A673 (cell line): ENCODE data around the gene ADGRL3.

ENCODE experiments used
- EZH2 ChIP-seq: fragments of 200-600 bp; sonication (generic); IDR thresholded peaks from 2 replicates; pipeline ENCODE4 v1.6.1; 2017; ENCODE audit warnings: borderline replicate concordance, low read depth, mild to moderate bottlenecking, mixed read lengths, antibody characterized with exemption, low read length; ENCODE audit not compliant: poor library complexity, severe bottlenecking
- TF ChIP-seq, protein P1 (sequence below): fragments of 300-800, 200-600 bp; sonication (generic); conservative IDR thresholded peaks from 2 replicates; pipeline ENCODE4 v1.5.1; 2017; ENCODE audit warnings: low read depth, mild to moderate bottlenecking, antibody characterized with exemption, low read length, moderate library complexity, mixed read lengths

DNA sequence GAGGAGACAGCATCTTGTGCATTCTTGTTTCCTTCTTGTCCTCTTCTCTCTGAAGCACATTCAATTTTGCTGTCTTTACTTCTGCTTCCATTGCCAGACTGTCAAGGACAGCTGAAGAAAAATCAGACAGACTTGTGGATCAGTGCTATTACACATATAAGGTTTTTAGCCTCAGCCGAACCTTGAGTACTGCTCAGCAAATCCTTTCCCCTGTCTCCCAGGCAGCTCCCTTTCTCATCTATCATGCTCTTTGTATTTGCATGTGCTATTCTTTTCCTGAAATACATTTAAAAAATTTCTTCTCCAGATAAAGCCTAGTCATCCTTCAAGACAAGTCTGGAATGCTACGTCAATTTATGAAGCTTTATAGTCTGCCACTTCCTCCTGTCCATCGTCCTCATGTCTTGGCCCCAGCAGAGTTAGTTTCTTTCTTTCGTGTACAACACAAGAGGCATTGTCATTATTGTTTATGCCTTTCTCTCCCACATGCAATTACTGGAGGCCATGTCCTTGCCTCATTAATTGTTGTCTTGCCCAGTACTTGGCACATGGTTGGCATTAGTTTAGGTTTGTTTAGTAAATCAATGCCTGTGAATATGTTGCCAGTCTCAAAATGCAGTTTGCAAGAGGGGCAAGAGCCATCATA lies 45.1 kb downstream of the ADGRL3 start:
- TF ChIP-seq, protein P1, sequence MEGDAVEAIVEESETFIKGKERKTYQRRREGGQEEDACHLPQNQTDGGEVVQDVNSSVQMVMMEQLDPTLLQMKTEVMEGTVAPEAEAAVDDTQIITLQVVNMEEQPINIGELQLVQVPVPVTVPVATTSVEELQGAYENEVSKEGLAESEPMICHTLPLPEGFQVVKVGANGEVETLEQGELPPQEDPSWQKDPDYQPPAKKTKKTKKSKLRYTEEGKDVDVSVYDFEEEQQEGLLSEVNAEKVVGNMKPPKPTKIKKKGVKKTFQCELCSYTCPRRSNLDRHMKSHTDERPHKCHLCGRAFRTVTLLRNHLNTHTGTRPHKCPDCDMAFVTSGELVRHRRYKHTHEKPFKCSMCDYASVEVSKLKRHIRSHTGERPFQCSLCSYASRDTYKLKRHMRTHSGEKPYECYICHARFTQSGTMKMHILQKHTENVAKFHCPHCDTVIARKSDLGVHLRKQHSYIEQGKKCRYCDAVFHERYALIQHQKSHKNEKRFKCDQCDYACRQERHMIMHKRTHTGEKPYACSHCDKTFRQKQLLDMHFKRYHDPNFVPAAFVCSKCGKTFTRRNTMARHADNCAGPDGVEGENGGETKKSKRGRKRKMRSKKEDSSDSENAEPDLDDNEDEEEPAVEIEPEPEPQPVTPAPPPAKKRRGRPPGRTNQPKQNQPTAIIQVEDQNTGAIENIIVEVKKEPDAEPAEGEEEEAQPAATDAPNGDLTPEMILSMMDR: no peak
- TF ChIP-seq EZH2: no peak
